ENCODE measurements around the gene TTBK2. TPM values are rescaled to one million over a fixed set of nuclear protein-coding genes. Genes with fewer than 3 reads are reported as not detected.
A peak's percentile ranks its signal among the peaks of the same experiment; 100 is the strongest.

Gene TTBK2
- polyA plus RNA-seq, 1 of the 3 experiments (the other 2 are of a cell fraction), result 4.5 TPM

DNA sequence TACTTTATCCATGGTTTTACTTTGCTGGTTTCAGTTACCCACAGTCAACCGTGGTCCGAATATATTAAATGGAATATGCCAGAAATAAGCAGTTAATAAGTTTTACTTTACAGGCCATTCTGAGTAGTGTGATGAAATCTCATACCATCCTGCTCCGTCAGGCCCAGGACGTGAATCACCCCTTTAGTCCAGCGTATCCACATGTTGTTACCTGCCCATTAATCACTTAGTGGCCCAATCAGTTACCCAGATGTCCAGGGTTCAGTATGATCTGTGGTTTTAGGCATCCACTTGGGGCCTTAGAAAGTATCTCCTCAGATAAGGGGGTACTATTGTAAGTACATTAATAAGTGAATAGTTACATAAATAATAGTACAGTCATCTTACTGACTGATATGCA is 88.0 kb downstream of the TTBK2 start (continued):
- TF ChIP-seq IRF3 (IDR thresholded peaks at IDR 0.05; ENCODE audit: low read depth, low read length), result no peak
- TF ChIP-seq NRF1 (IDR thresholded peaks at IDR 0.05; ENCODE audit: low read depth, low read length), result no peak
- TF ChIP-seq RFX5 (IDR thresholded peaks at IDR 0.05; ENCODE audit: low read length), result no peak
- no peak for TF ChIP-seq EZH2phosphoT487 (IDR thresholded peaks at IDR 0.05; ENCODE audit: borderline replicate concordance, low read depth)
- peak; percentile 86; the same call in 1 of the 2 replicates for TF ChIP-seq FOSL2 (IDR thresholded peaks at IDR 0.05; ENCODE audit: borderline replicate concordance, low read depth)
- no peak for TF ChIP-seq SIN3A (IDR thresholded peaks at IDR 0.05; ENCODE audit: borderline replicate concordance, low read depth, low read length)
- TF ChIP-seq, protein P1, sequence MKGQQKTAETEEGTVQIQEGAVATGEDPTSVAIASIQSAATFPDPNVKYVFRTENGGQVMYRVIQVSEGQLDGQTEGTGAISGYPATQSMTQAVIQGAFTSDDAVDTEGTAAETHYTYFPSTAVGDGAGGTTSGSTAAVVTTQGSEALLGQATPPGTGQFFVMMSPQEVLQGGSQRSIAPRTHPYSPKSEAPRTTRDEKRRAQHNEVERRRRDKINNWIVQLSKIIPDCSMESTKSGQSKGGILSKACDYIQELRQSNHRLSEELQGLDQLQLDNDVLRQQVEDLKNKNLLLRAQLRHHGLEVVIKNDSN (IDR thresholded peaks at IDR 0.05; ENCODE audit: borderline replicate concordance, low read depth), result no peak

DNA sequence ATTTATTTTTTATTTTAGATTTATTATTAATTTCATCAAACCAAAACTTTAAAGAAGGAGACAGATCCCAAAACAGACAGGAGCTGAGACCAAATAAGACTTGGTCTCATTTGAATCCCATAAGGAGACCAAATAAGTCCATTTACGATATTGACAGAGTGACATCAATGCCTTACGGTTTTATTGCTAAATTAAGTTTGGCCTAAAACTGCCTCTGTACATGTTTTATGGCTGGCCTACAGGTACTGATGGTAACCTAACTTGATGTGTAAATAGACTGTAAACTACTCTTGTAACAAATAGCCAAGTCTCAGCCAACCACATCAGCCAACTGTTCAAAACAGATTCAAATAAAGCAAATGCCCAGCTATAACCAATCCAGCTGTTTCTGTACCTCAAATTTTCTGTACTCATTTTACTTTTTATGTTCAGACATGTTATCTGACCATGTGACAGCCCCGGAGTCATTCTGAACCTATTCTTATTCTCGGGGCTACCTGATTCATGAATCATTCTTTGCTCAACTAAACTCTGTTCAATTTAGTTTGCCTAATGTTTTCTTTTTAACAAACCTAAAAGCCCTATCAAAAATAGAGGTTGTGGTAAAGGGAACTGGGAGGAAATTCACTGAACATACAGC is 94.2 kb downstream of the TTBK2 start:
- WGBS (ENCODE audit: low lambda C conversion rate), result 95% methylated on average over 4 of the region's 4 CpGs
- DNase-seq, result no peak
- H3K27ac ChIP-seq (ENCODE audit: low read depth in 2 of 2, low read length in 1 of 2), result no peak overlapping the region

More for the DNA sequence above, 94.2 kb downstream of the TTBK2 start:
- Histone ChIP-seq H3K9me2 (no peaks in the 10 kb centered on the region), H3K9me3 (no peaks in the 10 kb centered on the region), H3K36me3 (replicated peaks in 1 of 2; ENCODE audit: control insufficient read depth in 1 of 2, insufficient read depth in 2 of 2, low read length in 1 of 2) (peaks cover 11 to 22% of the 10 kb centered on the region in 2 experiments), H2AFZ (ENCODE audit: low read depth) (no peak overlapping the region), H3K79me2 (ENCODE audit: insufficient read depth) (no peaks in the 10 kb centered on the region), H3K4me3 (ENCODE audit: low read depth in 2 of 2, low read length in 1 of 2) (no peak overlapping the region), H3F3A (replicated peaks; ENCODE audit: insufficient read depth) (no peaks in the 10 kb centered on the region), H4K20me1 (ENCODE audit: insufficient read depth) (no peaks in the 10 kb centered on the region), H3K4me1 (ENCODE audit: control insufficient read depth in 1 of 2, insufficient read depth in 2 of 2, low read depth in 1 of 2, low read length in 1 of 2) (no peaks in the 10 kb centered on the region), H3K4me2 (no peak overlapping the region), H3K9ac (no peak overlapping the region), H3K27me3 (ENCODE audit: insufficient read depth) (no peaks in the 10 kb centered on the region)
- TF ChIP-seq NRF1 (IDR thresholded peaks at IDR 0.05; ENCODE audit: low read depth, low read length) (no peak), TAF1 (IDR thresholded peaks at IDR 0.05; ENCODE audit: borderline replicate concordance, low read depth, low read length) (no peak), ELF1 (IDR thresholded peaks at IDR 0.05) (no peak), SMC3 (IDR thresholded peaks at IDR 0.05; ENCODE audit: low read depth, low read length) (no peak), MAX (IDR thresholded peaks at IDR 0.05; ENCODE audit: low read depth) (no peak), GATA2 (CRISPR knock-in tag; IDR thresholded peaks at IDR 0.05) (no peak), EZH2phosphoT487 (IDR thresholded peaks at IDR 0.05; ENCODE audit: borderline replicate concordance, low read depth) (no peak), NFIC (IDR thresholded peaks at IDR 0.05; ENCODE audit: borderline replicate concordance) (no peak)
- TF ChIP-seq, protein P2, sequence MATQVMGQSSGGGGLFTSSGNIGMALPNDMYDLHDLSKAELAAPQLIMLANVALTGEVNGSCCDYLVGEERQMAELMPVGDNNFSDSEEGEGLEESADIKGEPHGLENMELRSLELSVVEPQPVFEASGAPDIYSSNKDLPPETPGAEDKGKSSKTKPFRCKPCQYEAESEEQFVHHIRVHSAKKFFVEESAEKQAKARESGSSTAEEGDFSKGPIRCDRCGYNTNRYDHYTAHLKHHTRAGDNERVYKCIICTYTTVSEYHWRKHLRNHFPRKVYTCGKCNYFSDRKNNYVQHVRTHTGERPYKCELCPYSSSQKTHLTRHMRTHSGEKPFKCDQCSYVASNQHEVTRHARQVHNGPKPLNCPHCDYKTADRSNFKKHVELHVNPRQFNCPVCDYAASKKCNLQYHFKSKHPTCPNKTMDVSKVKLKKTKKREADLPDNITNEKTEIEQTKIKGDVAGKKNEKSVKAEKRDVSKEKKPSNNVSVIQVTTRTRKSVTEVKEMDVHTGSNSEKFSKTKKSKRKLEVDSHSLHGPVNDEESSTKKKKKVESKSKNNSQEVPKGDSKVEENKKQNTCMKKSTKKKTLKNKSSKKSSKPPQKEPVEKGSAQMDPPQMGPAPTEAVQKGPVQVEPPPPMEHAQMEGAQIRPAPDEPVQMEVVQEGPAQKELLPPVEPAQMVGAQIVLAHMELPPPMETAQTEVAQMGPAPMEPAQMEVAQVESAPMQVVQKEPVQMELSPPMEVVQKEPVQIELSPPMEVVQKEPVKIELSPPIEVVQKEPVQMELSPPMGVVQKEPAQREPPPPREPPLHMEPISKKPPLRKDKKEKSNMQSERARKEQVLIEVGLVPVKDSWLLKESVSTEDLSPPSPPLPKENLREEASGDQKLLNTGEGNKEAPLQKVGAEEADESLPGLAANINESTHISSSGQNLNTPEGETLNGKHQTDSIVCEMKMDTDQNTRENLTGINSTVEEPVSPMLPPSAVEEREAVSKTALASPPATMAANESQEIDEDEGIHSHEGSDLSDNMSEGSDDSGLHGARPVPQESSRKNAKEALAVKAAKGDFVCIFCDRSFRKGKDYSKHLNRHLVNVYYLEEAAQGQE (IDR thresholded peaks at IDR 0.05; ENCODE audit: low read depth, low read length), result no peak
- TF ChIP-seq, protein P3, sequence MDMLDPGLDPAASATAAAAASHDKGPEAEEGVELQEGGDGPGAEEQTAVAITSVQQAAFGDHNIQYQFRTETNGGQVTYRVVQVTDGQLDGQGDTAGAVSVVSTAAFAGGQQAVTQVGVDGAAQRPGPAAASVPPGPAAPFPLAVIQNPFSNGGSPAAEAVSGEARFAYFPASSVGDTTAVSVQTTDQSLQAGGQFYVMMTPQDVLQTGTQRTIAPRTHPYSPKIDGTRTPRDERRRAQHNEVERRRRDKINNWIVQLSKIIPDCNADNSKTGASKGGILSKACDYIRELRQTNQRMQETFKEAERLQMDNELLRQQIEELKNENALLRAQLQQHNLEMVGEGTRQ (IDR thresholded peaks at IDR 0.05; ENCODE audit: borderline replicate concordance, low read depth, low read length), result no peak
- CTCF ChIA-PET, result no interaction called here
- POLR2A ChIA-PET, result no interaction called here

All from SK-N-SH (cell line).